Liver (tissue), 9 donors: ENCODE measurements around the gene RAC2. TPM values are rescaled to one million over a fixed set of nuclear protein-coding genes. Genes with fewer than 3 reads are reported as not detected.

Experiments
- DNase-seq: peaks from one replicate; pipeline ENCODE4 v3.0.0-alpha.2; 2017; ENCODE audit warnings: low spot score
- H3K27ac ChIP-seq, 2 donors: one replicate each; pipeline ENCODE4 v1.7.0; 2013; ENCODE audit warnings: inconsistent platforms in 2 of 2, low read length in 2 of 2, control low read depth in 1 of 2, low read depth in 1 of 2, mild to moderate bottlenecking in 1 of 2
- H3K27me3 ChIP-seq, 4 donors: one replicate each; pipeline versions ENCODE4 v1.6.1 to v1.7.0; 2013; ENCODE audit warnings: low read length in 3 of 4, inconsistent platforms in 1 of 4, mild to moderate bottlenecking in 1 of 4, moderate library complexity in 1 of 4; ENCODE audit not compliant: control insufficient read depth in 4 of 4, insufficient read depth in 4 of 4
- H3K36me3 ChIP-seq, 4 donors: one replicate each; pipeline versions ENCODE4 v1.6.1 to v1.7.0; 2013; ENCODE audit warnings: low read length in 3 of 4, mild to moderate bottlenecking in 3 of 4, low read depth in 1 of 4, moderate library complexity in 1 of 4; ENCODE audit not compliant: control insufficient read depth in 4 of 4, insufficient read depth in 3 of 4
- H3K4me1 ChIP-seq, 4 donors: one replicate each; pipeline versions ENCODE4 v1.6.1 to v1.7.0; 2013; ENCODE audit warnings: low read length in 3 of 4, mild to moderate bottlenecking in 3 of 4, moderate library complexity in 1 of 4; ENCODE audit not compliant: control insufficient read depth in 4 of 4, insufficient read depth in 4 of 4
- H3K4me3 ChIP-seq, 3 donors: one replicate each; pipeline versions ENCODE4 v1.6.1 to v1.7.0; 2013; ENCODE audit warnings: low read length in 3 of 3, control low read depth in 1 of 3, low read depth in 1 of 3, mild to moderate bottlenecking in 1 of 3
- H3K9ac ChIP-seq, 2 donors: one replicate each; pipeline ENCODE4 v1.7.0; 2013; ENCODE audit warnings: low read length in 2 of 2, mild to moderate bottlenecking in 2 of 2, moderate library complexity in 2 of 2, control low read depth in 1 of 2, low read depth in 1 of 2
- H3K9me3 ChIP-seq, 4 donors: one replicate each; pipeline versions ENCODE4 v1.6.1 to v1.7.0; 2013; ENCODE audit warnings: low read length in 3 of 4; ENCODE audit not compliant: control insufficient read depth in 4 of 4
- ATF3 ChIP-seq: IDR thresholded peaks from 2 replicates; pipeline ENCODE4 v1.6.1; 2016; ENCODE audit warnings: antibody characterized with exemption
- EGR1 ChIP-seq, 2 donors: IDR thresholded peaks; 2 replicates each; pipeline ENCODE4 v1.6.1; 2016 to 2018; ENCODE audit warnings: antibody characterized with exemption in 2 of 2, low read depth in 2 of 2
- FOXA1 ChIP-seq: IDR thresholded peaks from 2 replicates; pipeline ENCODE4 v1.6.1; 2016; ENCODE audit warnings: antibody characterized with exemption
- FOXA2 ChIP-seq: IDR thresholded peaks from 2 replicates; pipeline ENCODE4 v1.6.1; 2016; ENCODE audit warnings: antibody characterized with exemption
- GABPA ChIP-seq, 2 donors: IDR thresholded peaks in 1 of 2; conservative IDR thresholded peaks in 1 of 2; 2 replicates each; pipeline ENCODE4 v1.6.1; 2016; ENCODE audit warnings: antibody characterized with exemption in 2 of 2, mild to moderate bottlenecking in 1 of 2, moderate library complexity in 1 of 2
- HNF4A ChIP-seq, 2 donors: conservative IDR thresholded peaks; 2 replicates each; pipeline ENCODE4 v1.6.1; 2016; ENCODE audit warnings: antibody characterized with exemption in 2 of 2, mild to moderate bottlenecking in 2 of 2
- HNF4G ChIP-seq: IDR thresholded peaks from 2 replicates; pipeline ENCODE4 v1.6.1; 2016; ENCODE audit warnings: antibody characterized with exemption
- JUND ChIP-seq, 2 donors: IDR thresholded peaks; 2 replicates each; pipeline ENCODE4 v1.6.1; 2016; ENCODE audit warnings: antibody characterized with exemption in 2 of 2
- MAX ChIP-seq: IDR thresholded peaks from 2 replicates; pipeline ENCODE4 v1.6.1; 2016; ENCODE audit warnings: antibody characterized with exemption
- RAD21 ChIP-seq, 2 donors: IDR thresholded peaks; 2 replicates each; pipeline ENCODE4 v1.6.1; 2016; ENCODE audit warnings: antibody characterized with exemption in 2 of 2, mild to moderate bottlenecking in 2 of 2
- RXRA ChIP-seq, 2 donors: IDR thresholded peaks; 2 replicates each; pipeline ENCODE4 v1.6.1; 2017 to 2018; ENCODE audit warnings: antibody characterized with exemption in 2 of 2, mild to moderate bottlenecking in 1 of 2
- SP1 ChIP-seq: IDR thresholded peaks from 2 replicates; pipeline ENCODE4 v1.6.1; 2018; ENCODE audit warnings: antibody characterized with exemption, mild to moderate bottlenecking
- TAF1 ChIP-seq: conservative IDR thresholded peaks from 2 replicates; pipeline ENCODE4 v1.6.1; 2016; ENCODE audit warnings: antibody characterized with exemption, mild to moderate bottlenecking
- YY1 ChIP-seq: IDR thresholded peaks from 2 replicates; pipeline ENCODE4 v1.6.1; 2016; ENCODE audit warnings: antibody characterized with exemption, mild to moderate bottlenecking
- ZBTB33 ChIP-seq: IDR thresholded peaks from 2 replicates; pipeline ENCODE4 v1.6.1; 2016; ENCODE audit warnings: antibody characterized with exemption
- WGBS: extraction: QIAGEN DNeasy Blood & Tissue Kit; methylation state at CpG from one replicate; pipeline ENCODE4 v1.1.7; 2013; 5-methylcytosine and 5-hydroxymethylcytosine counted together
- polyA plus RNA-seq, 2 donors: library from polyadenylated mRNA; stranded (reverse) in 1 of 2; unstranded in 1 of 2; fragments of 200-250 nt in 1 of 2; fragments of >200 nt in 1 of 2; fragmentation: Nextera tagmentation in 1 of 2; extraction: Ambion mirVana in 1 of 2; gene quantifications; one replicate each; pipeline versions ENCODE4 v1.2.1 to v1.2.3, GENCODE V29; 2013 to 2015
- total RNA-seq, 2 donors: library from RNA; depleted of rRNA; stranded (reverse); fragments of >200 nt; gene quantifications; one replicate each; pipeline ENCODE4 v1.2.3, GENCODE V29; 2014
- TF ChIP-seq, protein P1 (sequence below): fragments of 150-350 bp; IDR thresholded peaks from 2 replicates; pipeline ENCODE4 v1.5.1; 2017; ENCODE audit warnings: improper control_type of control experiment, low read depth, low read length; ENCODE audit not compliant: missing input control
- donor health status: healthy.
- donor health status: healthy.
- donor health status: healthy.
- donor health status: healthy.
- donor health status: healthy.

RAC2 gene
- total and polyA plus RNA-seq, 4 donors: 4.0 to 15.0 (median 7.4) TPM

GRCh38 chr22:37182101-37182948 lies 61.7 kb downstream of the RAC2 start:
- WGBS: 92% methylated on average over 37 of the region's 37 CpGs
- no peak for TF ChIP-seq MAX
- no peak for TF ChIP-seq SP1
- no peak for TF ChIP-seq FOXA1
- no peak for TF ChIP-seq JUND (IDR thresholded peaks at IDR 0.05)
- no peak for TF ChIP-seq EGR1 (IDR thresholded peaks at IDR 0.05; ENCODE audit: low read depth in 2 of 2)
- TF ChIP-seq TAF1: no peak
- TF ChIP-seq ATF3: no peak
- TF ChIP-seq RXRA (IDR thresholded peaks at IDR 0.05): no peak
- TF ChIP-seq HNF4G: no peak
- no peak for TF ChIP-seq ZBTB33
- TF ChIP-seq FOXA2: no peak
- no peak for TF ChIP-seq GABPA (IDR thresholded peaks at IDR 0.05 in 1 of 2, conservative IDR thresholded peaks at IDR 0.05 in 1 of 2)
- TF ChIP-seq YY1: no peak
- no peak for TF ChIP-seq RAD21 (IDR thresholded peaks at IDR 0.05)
- no peak for TF ChIP-seq HNF4A (conservative IDR thresholded peaks at IDR 0.05)
- H3K9ac ChIP-seq: no peak overlapping the region
- DNase-seq: no peak
- H3K36me3 ChIP-seq: no peaks in the 10 kb centered on the region
- H3K27ac ChIP-seq: no peak overlapping the region
- no peak overlapping the region for H3K4me3 ChIP-seq
- peaks cover 13 to 31% (median 21%) of the 10 kb centered on the region in 4 donors for H3K4me1 ChIP-seq
- H3K9me3 ChIP-seq: no peaks in the 10 kb centered on the region
- H3K27me3 ChIP-seq: no peaks in the 10 kb centered on the region

- Histone ChIP-seq H3K9ac (no peak overlapping the region), H3K36me3 (no peaks in the 10 kb centered on the region), H3K9me3 (no peaks in the 10 kb centered on the region), H3K27ac (no peak overlapping the region), H3K4me1 (peaks cover 11 to 31% (median 23%) of the 10 kb centered on the region in 4 donors), H3K27me3 (no peaks in the 10 kb centered on the region), H3K4me3 (no peak overlapping the region)
- TF ChIP-seq JUND (IDR thresholded peaks at IDR 0.05): no peak
- TF ChIP-seq, protein P1, sequence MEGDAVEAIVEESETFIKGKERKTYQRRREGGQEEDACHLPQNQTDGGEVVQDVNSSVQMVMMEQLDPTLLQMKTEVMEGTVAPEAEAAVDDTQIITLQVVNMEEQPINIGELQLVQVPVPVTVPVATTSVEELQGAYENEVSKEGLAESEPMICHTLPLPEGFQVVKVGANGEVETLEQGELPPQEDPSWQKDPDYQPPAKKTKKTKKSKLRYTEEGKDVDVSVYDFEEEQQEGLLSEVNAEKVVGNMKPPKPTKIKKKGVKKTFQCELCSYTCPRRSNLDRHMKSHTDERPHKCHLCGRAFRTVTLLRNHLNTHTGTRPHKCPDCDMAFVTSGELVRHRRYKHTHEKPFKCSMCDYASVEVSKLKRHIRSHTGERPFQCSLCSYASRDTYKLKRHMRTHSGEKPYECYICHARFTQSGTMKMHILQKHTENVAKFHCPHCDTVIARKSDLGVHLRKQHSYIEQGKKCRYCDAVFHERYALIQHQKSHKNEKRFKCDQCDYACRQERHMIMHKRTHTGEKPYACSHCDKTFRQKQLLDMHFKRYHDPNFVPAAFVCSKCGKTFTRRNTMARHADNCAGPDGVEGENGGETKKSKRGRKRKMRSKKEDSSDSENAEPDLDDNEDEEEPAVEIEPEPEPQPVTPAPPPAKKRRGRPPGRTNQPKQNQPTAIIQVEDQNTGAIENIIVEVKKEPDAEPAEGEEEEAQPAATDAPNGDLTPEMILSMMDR: no peak
- 86% methylated on average over 4 of the region's 4 CpGs for WGBS
- no peak for DNase-seq
These were observed 62.4 kb downstream of the RAC2 start for GRCh38 chr22:37181681-37182080.
